IPS DF 6.9 (cell line): ENCODE data around the gene SEC31A.
"Not testable (repeated sequence)": the region's sequence is repeated elsewhere in the genome, so short reads cannot be mapped to it uniquely, and the experiment has no call there.

Experiments
- DNase-seq: peaks from one replicate; pipeline ENCODE4 v3.0.0-alpha.2; 2013; ENCODE audit warnings: low read depth, low spot score
- H3K27ac ChIP-seq: one replicate; pipeline ENCODE4 v1.5.1; 2013; ENCODE audit warnings: low read length, control low read depth
- H3K27me3 ChIP-seq: 2 replicates; pipeline ENCODE4 v1.6.1; 2013; ENCODE audit warnings: mild to moderate bottlenecking, low read length; ENCODE audit not compliant: control insufficient read depth, insufficient read depth
- H3K36me3 ChIP-seq: 2 replicates; pipeline ENCODE4 v1.6.1; 2013; ENCODE audit warnings: low read length; ENCODE audit not compliant: control insufficient read depth, insufficient read depth
- H3K4me1 ChIP-seq: 2 replicates; pipeline ENCODE4 v1.6.1; 2013; ENCODE audit warnings: low read length; ENCODE audit not compliant: control insufficient read depth, insufficient read depth
- H3K4me3 ChIP-seq: 2 replicates; pipeline ENCODE4 v1.5.1; 2013; ENCODE audit warnings: mild to moderate bottlenecking, low read length
- H3K9me3 ChIP-seq: 2 replicates; pipeline ENCODE4 v1.6.1; 2013; ENCODE audit warnings: low read length, inconsistent platforms; ENCODE audit not compliant: control insufficient read depth, insufficient read depth
- WGBS: extraction: QIAGEN DNeasy Blood & Tissue Kit; methylation state at CpG from one replicate; pipeline ENCODE4 v1.1.7; 2013; ENCODE audit warnings: mixed read lengths, missing lambda C conversion rate; ENCODE audit not compliant: insufficient read length, insufficient coverage; 5-methylcytosine and 5-hydroxymethylcytosine counted together

The SEC31A gene

GRCh38 chr4:82893942-82894341 is 3.0 kb upstream of the SEC31A start:
- H3K36me3 ChIP-seq: peaks cover 7% of the 10 kb centered on the region; the same call in 1 of the 2 replicates

DNA sequence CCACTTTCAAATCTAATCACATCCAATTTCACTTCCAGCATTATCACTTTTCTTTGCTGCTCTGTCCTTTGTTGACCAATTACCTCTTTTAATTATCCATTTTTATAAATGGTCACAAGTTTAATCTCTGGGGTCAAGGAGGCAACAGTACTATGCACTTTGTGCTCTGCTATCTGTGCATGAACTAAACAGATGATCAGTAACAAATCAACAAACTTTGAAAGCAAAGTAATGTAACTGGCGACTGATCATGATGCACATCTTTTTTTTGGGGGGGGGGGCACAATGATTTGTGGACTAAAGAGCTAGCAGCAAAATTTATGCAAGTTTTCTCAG is 1.5 kb upstream of the SEC31A start:
- H3K27me3 ChIP-seq: no peaks in the 10 kb centered on the region
- H3K4me3 ChIP-seq: no peak overlapping the region
- no peaks in the 10 kb centered on the region for H3K4me1 ChIP-seq
- no peak for DNase-seq
- H3K9me3 ChIP-seq: no peaks in the 10 kb centered on the region
- H3K27ac ChIP-seq: no peak overlapping the region
- no CpG with 5 or more reads among the region's 1 CpG for WGBS
- H3K36me3 ChIP-seq: peaks cover 7% of the 10 kb centered on the region; the same call in 1 of the 2 replicates

More at GRCh38 chr4:82893942-82894341, 3.0 kb upstream of the SEC31A start:
- Histone ChIP-seq H3K4me1 (no peaks in the 10 kb centered on the region), H3K27ac (no peak overlapping the region), H3K4me3 (no peak overlapping the region), H3K27me3 (no peaks in the 10 kb centered on the region), H3K9me3 (no peaks in the 10 kb centered on the region)
- DNase-seq: no peak
- no CpG with 5 or more reads among the region's 3 CpGs for WGBS

GRCh38 chr4:82891707-82892466 is 934 bp upstream of the SEC31A start:
- H3K27ac ChIP-seq: no peak overlapping the region
- H3K36me3 ChIP-seq: peaks cover 7% of the 10 kb centered on the region; the same call in 1 of the 2 replicates
- no peaks in the 10 kb centered on the region for H3K4me1 ChIP-seq
- peak overlapping the region; percentile 90; the same call in 1 of the 2 replicates for H3K4me3 ChIP-seq
- no peaks in the 10 kb centered on the region for H3K27me3 ChIP-seq
- no CpG with 5 or more reads among the region's 7 CpGs for WGBS
- no peak for DNase-seq
- H3K9me3 ChIP-seq: no peaks in the 10 kb centered on the region

- Histone ChIP-seq H3K4me3 (peak overlapping the region; percentile 90), H3K9me3 (no peaks in the 10 kb centered on the region), H3K4me1 (no peaks in the 10 kb centered on the region), H3K36me3 (peaks cover 7% of the 10 kb centered on the region; the same call in 1 of the 2 replicates), H3K27me3 (no peaks in the 10 kb centered on the region), H3K27ac (no peak overlapping the region)
- DNase-seq: no peak
- no CpG with 5 or more reads among the region's 16 CpGs for WGBS
Measured at GRCh38 chr4:82890528-82890900, 439 bp downstream of the SEC31A start.

DNA sequence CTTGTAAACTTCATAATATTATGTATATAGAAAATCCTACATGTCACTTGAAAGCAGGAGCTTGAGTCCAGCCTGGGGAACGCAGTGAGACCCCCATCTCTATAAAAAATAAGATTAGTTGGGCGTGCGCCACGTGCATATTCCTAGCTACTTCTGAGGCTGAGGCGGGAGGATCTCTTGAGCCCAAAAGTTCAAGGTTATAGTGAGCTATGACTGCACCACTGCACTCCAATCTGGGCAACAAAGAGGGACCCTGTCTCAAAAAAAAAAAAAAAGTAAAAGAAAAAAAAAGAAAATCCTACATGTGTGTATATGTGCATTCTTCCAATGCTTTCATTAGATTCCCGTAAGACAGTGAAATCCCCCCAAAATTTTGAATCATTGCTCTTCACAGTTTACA is 1.7 kb downstream of the SEC31A start:
- Histone ChIP-seq H3K4me1 (no peaks in the 10 kb centered on the region), H3K27me3 (no peaks in the 10 kb centered on the region), H3K4me3 (no peak overlapping the region), H3K27ac (no peak overlapping the region), H3K36me3 (peaks cover 6% of the 10 kb centered on the region; the same call in 1 of the 2 replicates), H3K9me3 (no peaks in the 10 kb centered on the region)
- WGBS: no CpG with 5 or more reads among the region's 6 CpGs
- no peak for DNase-seq

- DNase-seq: no peak
- 100% methylated on average over 2 of the region's 5 CpGs for WGBS
- H3K27ac ChIP-seq: no peak overlapping the region
- no peaks in the 10 kb centered on the region for H3K9me3 ChIP-seq
- H3K4me3 ChIP-seq: no peak overlapping the region
- no peaks in the 10 kb centered on the region for H3K4me1 ChIP-seq
- H3K27me3 ChIP-seq: no peaks in the 10 kb centered on the region
- no peaks in the 10 kb centered on the region for H3K36me3 ChIP-seq
Measured at GRCh38 chr4:82886147-82886942, 4.6 kb downstream of the SEC31A start.

DNA sequence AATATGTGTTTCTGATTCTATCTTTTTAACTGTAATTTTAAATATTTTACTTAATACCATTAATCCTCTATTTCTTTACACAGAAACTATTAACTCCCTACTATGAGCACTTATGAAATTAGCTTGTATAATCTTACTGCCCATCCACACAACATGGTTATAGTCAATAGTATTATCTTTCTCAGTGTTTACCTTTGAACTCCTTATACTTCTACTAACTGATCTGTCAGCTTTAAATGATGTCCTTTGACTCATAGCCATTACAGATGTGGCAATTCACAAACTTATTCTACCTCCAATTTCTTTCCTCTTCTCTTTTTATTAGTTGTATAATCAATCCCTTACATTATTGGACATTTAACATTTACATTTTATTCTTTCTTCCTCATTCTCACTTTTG is 5.5 kb downstream of the SEC31A start:
- DNase-seq: no peak
- Histone ChIP-seq H3K36me3 (no peaks in the 10 kb centered on the region), H3K4me1 (no peaks in the 10 kb centered on the region), H3K9me3 (no peaks in the 10 kb centered on the region), H3K4me3 (no peak overlapping the region), H3K27ac (no peak overlapping the region), H3K27me3 (no peaks in the 10 kb centered on the region)

GRCh38 chr4:82868572-82868971 is 22.4 kb downstream of the SEC31A start:
- DNase-seq: no peak
- Histone ChIP-seq H3K27ac (no peak overlapping the region), H3K9me3 (no peaks in the 10 kb centered on the region), H3K4me1 (no peaks in the 10 kb centered on the region), H3K36me3 (peaks cover 5% of the 10 kb centered on the region; the same call in 1 of the 2 replicates), H3K4me3 (no peak overlapping the region), H3K27me3 (no peaks in the 10 kb centered on the region)
- no CpG with 5 or more reads among the region's 5 CpGs for WGBS

GRCh38 chr4:82866706-82867385 is 24.1 kb downstream of the SEC31A start:
- peaks cover 4% of the 10 kb centered on the region; the same call in 1 of the 2 replicates for H3K36me3 ChIP-seq

GRCh38 chr4:82866033-82866432 is 24.9 kb downstream of the SEC31A start:
- not testable (repeated sequence) for DNase-seq, H3K27ac ChIP-seq, H3K27me3 ChIP-seq, H3K4me3 ChIP-seq, H3K4me1 ChIP-seq, H3K36me3 ChIP-seq, H3K9me3 ChIP-seq
- no CpG with 5 or more reads among the region's 6 CpGs for whole genome bisulfite sequencing

More at GRCh38 chr4:82866706-82867385, 24.1 kb downstream of the SEC31A start:
- H3K27ac ChIP-seq: no peak overlapping the region
- no peaks in the 10 kb centered on the region for H3K4me1 ChIP-seq
- no CpG with 5 or more reads among the region's 8 CpGs for WGBS
- H3K9me3 ChIP-seq: no peaks in the 10 kb centered on the region
- DNase-seq: no peak
- no peak overlapping the region for H3K4me3 ChIP-seq
- H3K27me3 ChIP-seq: no peaks in the 10 kb centered on the region
